Hepatocyte (in vitro differentiated cells): ENCODE results near the gene NT5C2.

ENCODE experiments used
- EZH2 ChIP-seq: fragments of 200-600 bp; sonication (generic); IDR thresholded peaks from 2 replicates; pipeline ENCODE4 v1.6.1; 2016; ENCODE audit warnings: antibody characterized with exemption, mild to moderate bottlenecking, borderline replicate concordance
- TF ChIP-seq, protein P1 (sequence below): fragments of 200-600 bp; sonication (generic); IDR thresholded peaks from 2 replicates; pipeline ENCODE4 v1.5.1; 2016; ENCODE audit warnings: antibody characterized with exemption, mild to moderate bottlenecking; ENCODE audit not compliant: poor library complexity

GRCh38 chr10:103117247-103117646 lies 75.8 kb downstream of the NT5C2 start:
- TF ChIP-seq, protein P1, sequence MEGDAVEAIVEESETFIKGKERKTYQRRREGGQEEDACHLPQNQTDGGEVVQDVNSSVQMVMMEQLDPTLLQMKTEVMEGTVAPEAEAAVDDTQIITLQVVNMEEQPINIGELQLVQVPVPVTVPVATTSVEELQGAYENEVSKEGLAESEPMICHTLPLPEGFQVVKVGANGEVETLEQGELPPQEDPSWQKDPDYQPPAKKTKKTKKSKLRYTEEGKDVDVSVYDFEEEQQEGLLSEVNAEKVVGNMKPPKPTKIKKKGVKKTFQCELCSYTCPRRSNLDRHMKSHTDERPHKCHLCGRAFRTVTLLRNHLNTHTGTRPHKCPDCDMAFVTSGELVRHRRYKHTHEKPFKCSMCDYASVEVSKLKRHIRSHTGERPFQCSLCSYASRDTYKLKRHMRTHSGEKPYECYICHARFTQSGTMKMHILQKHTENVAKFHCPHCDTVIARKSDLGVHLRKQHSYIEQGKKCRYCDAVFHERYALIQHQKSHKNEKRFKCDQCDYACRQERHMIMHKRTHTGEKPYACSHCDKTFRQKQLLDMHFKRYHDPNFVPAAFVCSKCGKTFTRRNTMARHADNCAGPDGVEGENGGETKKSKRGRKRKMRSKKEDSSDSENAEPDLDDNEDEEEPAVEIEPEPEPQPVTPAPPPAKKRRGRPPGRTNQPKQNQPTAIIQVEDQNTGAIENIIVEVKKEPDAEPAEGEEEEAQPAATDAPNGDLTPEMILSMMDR, result no peak
- no peak for TF ChIP-seq EZH2
